ENCODE data around the gene TSPAN4.

DNA sequence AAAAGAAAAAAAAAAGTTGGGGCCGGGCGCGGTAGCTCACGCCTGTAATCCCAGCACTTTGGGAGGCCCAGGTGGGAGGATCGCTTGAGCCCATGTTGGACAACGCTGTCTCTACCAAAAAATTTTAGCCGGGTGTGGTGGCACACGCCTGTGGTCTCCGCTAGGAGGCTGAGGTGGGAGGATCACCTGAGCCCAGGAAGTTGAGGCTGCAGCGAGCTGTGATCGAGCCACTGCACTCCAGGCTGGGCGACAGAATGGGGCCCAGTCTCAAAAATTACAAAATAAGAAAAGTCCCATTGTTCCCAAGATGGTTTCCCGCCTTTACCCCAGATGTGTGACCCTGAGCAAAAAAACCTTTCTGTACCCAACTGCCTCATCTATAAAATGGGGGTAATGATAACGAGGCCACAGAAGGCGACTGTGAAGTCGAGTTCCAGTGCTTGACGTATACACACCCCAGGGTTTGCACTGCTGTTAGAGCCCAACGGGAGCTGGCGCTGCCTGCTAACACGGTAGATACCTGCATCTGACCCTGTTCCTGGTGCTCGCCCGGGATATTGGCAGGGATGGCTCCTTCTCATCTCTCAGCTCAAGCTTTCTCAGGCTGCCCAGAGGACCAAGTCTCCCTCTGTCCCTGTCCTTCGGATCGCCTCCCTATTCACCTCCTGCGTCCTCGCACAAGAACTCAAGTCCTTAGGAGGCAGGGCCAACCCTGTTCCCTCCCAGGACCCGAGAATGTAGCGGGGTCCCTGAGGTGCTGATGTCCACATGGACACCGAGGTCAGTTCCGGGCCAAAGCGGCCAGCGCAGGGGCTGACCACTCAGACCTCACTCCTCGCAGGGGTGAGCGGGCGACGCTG is 34.0 kb upstream of the TSPAN4 start:
- TF ChIP-seq POLR2AphosphoS5 (IDR thresholded peaks at IDR 0.05) (no peak), POLR2A (IDR thresholded peaks at IDR 0.05) (no peak)
- TF ChIP-seq, protein P1, sequence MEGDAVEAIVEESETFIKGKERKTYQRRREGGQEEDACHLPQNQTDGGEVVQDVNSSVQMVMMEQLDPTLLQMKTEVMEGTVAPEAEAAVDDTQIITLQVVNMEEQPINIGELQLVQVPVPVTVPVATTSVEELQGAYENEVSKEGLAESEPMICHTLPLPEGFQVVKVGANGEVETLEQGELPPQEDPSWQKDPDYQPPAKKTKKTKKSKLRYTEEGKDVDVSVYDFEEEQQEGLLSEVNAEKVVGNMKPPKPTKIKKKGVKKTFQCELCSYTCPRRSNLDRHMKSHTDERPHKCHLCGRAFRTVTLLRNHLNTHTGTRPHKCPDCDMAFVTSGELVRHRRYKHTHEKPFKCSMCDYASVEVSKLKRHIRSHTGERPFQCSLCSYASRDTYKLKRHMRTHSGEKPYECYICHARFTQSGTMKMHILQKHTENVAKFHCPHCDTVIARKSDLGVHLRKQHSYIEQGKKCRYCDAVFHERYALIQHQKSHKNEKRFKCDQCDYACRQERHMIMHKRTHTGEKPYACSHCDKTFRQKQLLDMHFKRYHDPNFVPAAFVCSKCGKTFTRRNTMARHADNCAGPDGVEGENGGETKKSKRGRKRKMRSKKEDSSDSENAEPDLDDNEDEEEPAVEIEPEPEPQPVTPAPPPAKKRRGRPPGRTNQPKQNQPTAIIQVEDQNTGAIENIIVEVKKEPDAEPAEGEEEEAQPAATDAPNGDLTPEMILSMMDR (IDR thresholded peaks at IDR 0.05) = no peak

Data from stomach (tissue), 4 donors.